ENCODE results near the gene TMPRSS11E. TPM values are rescaled to one million over a fixed set of nuclear protein-coding genes. Genes with fewer than 3 reads are reported as not detected.

TMPRSS11E gene
- total RNA-seq, 1 experiment from 2014 or later = 3.6 TPM

DNA sequence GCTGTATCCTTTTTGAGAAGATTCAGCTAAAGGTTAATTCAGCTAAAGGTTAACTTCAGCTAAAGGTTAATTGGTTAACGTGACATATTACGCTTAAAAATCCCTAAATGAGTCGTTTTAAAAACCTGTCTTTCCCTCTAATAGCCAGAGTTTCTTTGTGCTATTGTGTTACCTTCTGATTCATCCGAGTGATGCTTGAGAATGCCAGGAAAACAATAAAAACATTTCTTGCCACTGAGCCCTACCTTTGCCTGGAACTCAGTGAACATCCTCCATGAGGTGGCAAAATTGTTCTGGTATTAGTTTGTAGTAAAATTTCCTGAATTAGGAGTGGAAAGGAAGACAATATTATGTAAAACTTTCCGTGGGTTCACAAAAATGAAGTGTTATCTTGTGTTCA is 13.7 kb upstream of the TMPRSS11E start:
- H3K4me3 ChIP-seq (ENCODE audit: insufficient read depth, low read depth, low read length) = no peak overlapping the region
- H3K36me3 ChIP-seq (replicated peaks; ENCODE audit: control insufficient read depth, insufficient read depth, low read length) = no peaks in the 10 kb centered on the region
- H3K27me3 ChIP-seq (ENCODE audit: control insufficient read depth, insufficient read depth, low read length) = no peaks in the 10 kb centered on the region
- DNase-seq = no peak

DNA sequence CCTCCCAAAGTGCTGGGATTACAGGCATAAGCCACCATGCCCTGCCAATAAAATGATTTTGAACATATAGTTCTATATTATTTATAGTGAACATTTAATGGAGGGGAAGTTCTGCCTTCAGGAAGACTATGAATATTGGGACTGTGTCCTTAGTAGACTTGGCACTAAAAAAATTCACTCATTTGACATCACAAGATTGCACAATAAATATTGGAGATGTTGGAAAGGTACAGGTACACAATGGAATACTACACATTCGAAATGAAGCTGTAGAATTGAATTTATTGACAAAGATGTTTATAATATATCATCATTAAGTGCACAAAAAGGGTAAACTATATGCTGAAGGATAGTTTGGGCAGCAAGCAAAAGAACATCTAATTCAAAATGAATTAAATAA is 13.0 kb upstream of the TMPRSS11E start:
- no peak overlapping the region for H3K4me3 ChIP-seq (ENCODE audit: insufficient read depth, low read depth, low read length)
- no peak for DNase-seq
- H3K36me3 ChIP-seq (replicated peaks; ENCODE audit: control insufficient read depth, insufficient read depth, low read length) = no peaks in the 10 kb centered on the region
- H3K27me3 ChIP-seq (ENCODE audit: control insufficient read depth, insufficient read depth, low read length) = no peaks in the 10 kb centered on the region

DNA sequence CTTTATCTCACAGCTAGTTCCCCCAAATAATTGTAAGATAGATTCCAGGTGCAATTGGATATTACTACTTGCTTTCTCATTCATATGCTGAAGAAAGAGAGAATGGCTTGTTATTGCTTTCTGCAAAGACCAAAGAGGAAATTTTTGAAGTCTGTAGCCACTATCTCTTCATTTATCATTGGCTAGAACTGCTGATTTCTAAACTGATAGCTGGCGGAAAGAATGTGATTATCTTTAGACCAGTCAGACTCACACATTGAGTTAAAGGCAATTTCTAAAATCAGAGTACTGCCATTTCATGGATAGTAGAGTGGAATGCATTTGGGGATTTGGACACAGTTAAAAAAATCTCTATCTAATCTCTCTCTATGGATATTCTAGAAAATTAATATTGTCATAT is 12.4 kb upstream of the TMPRSS11E start:
- DNase-seq = no peak
- H3K36me3 ChIP-seq (replicated peaks; ENCODE audit: control insufficient read depth, insufficient read depth, low read length) = no peaks in the 10 kb centered on the region
- H3K27me3 ChIP-seq (ENCODE audit: control insufficient read depth, insufficient read depth, low read length) = no peaks in the 10 kb centered on the region
- no peak overlapping the region for H3K4me3 ChIP-seq (ENCODE audit: insufficient read depth, low read depth, low read length)

DNA sequence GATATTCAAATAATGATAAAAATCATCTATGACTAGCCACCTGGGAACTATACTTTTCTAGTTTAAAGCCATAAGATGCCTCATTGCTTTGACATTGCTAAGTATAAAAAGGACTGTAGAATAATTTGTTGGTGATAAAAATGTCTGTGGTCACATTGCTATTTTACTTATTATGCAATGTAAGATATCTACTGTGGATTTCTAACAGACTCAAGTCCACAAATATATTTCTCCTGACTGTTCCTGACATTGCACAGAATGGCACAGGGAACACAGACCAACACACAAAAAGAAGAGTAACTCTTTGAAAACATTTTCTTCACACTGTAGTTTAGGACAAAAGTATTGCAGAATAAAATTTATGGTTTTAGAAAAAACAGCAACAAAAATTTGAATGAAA is 2.2 kb upstream of the TMPRSS11E start:
- H3K4me3 ChIP-seq (ENCODE audit: insufficient read depth, low read depth, low read length) = no peak overlapping the region
- no peaks in the 10 kb centered on the region for H3K36me3 ChIP-seq (replicated peaks; ENCODE audit: control insufficient read depth, insufficient read depth, low read length)
- H3K27me3 ChIP-seq (ENCODE audit: control insufficient read depth, insufficient read depth, low read length) = no peaks in the 10 kb centered on the region
- no peak for DNase-seq

- Histone ChIP-seq H3K36me3 (replicated peaks; ENCODE audit: control insufficient read depth, insufficient read depth, low read length) (no peaks in the 10 kb centered on the region), H3K27me3 (ENCODE audit: control insufficient read depth, insufficient read depth, low read length) (no peaks in the 10 kb centered on the region; the same call in 1 of the 2 replicates), H3K4me3 (ENCODE audit: insufficient read depth, low read depth, low read length) (no peak overlapping the region)
- peak; percentile 15 for DNase-seq
These were observed 4.3 kb downstream of the TMPRSS11E start for GRCh38 chr4:68451246-68452211.

GRCh38 chr4:68460085-68460484 is 12.8 kb downstream of the TMPRSS11E start:
- DNase-seq = no peak
- Histone ChIP-seq H3K27me3 (ENCODE audit: control insufficient read depth, insufficient read depth, low read length) (no peaks in the 10 kb centered on the region), H3K36me3 (replicated peaks; ENCODE audit: control insufficient read depth, insufficient read depth, low read length) (no peaks in the 10 kb centered on the region), H3K4me3 (ENCODE audit: insufficient read depth, low read depth, low read length) (no peak overlapping the region)

- DNase-seq = no peak
- Histone ChIP-seq H3K36me3 (replicated peaks; ENCODE audit: control insufficient read depth, insufficient read depth, low read length) (no peaks in the 10 kb centered on the region), H3K27me3 (ENCODE audit: control insufficient read depth, insufficient read depth, low read length) (no peaks in the 10 kb centered on the region), H3K4me3 (ENCODE audit: insufficient read depth, low read depth, low read length) (no peak overlapping the region)
These were observed 14.5 kb downstream of the TMPRSS11E start for GRCh38 chr4:68461790-68462189.

GRCh38 chr4:68462691-68463090 is 15.4 kb downstream of the TMPRSS11E start:
- no peak for DNase-seq
- no peaks in the 10 kb centered on the region for H3K27me3 ChIP-seq (ENCODE audit: control insufficient read depth, insufficient read depth, low read length)

GRCh38 chr4:68463796-68464195 is 16.5 kb downstream of the TMPRSS11E start:
- Histone ChIP-seq H3K27me3 (ENCODE audit: control insufficient read depth, insufficient read depth, low read length) (no peaks in the 10 kb centered on the region), H3K36me3 (replicated peaks; ENCODE audit: control insufficient read depth, insufficient read depth, low read length) (no peaks in the 10 kb centered on the region), H3K4me3 (ENCODE audit: insufficient read depth, low read depth, low read length) (no peak overlapping the region)
- no peak for DNase-seq

More at GRCh38 chr4:68462691-68463090, 15.4 kb downstream of the TMPRSS11E start:
- no peaks in the 10 kb centered on the region for H3K36me3 ChIP-seq (replicated peaks; ENCODE audit: control insufficient read depth, insufficient read depth, low read length)
- no peak overlapping the region for H3K4me3 ChIP-seq (ENCODE audit: insufficient read depth, low read depth, low read length)

DNA sequence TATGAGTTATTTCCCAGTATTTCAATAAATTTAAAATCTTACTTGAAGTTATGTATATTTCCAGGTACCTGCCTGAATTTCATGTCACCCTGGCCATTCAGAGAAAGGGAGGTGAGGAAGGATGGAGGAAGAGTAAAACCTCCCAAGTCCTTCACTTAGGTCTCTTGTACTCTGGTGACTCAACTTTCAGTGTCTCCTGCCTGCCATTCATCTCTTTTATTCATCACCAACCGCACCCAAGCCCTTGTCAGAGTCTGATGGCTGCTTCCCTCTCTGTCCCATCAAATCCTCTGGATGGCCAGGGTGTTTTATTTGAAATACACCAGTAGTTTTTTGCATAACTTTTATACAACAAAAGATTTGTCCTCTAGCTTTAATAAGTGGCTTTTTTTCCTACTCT is 17.8 kb downstream of the TMPRSS11E start:
- DNase-seq = no peak
- Histone ChIP-seq H3K4me3 (ENCODE audit: insufficient read depth, low read depth, low read length) (no peak overlapping the region), H3K36me3 (replicated peaks; ENCODE audit: control insufficient read depth, insufficient read depth, low read length) (no peaks in the 10 kb centered on the region), H3K27me3 (ENCODE audit: control insufficient read depth, insufficient read depth, low read length) (no peaks in the 10 kb centered on the region)

DNA sequence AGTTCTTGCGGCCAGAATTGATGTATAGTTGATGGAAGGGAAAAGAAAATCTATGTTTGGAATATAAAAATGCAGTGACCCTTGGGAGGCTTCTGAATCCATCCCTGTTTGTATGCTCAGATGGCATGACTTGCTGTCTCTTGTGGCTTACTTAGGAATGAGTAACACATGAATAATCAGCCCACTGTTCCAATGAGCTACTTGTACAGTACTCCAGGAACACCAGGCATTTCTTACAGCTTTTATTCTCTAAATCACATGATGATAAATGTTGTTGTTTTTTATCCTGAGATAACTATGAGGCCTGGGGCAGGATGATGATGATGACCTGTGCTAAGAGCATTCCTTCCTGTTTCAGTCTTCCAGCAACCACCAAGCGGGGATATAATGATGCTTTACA is 18.9 kb downstream of the TMPRSS11E start:
- no peak for DNase-seq
- H3K36me3 ChIP-seq (replicated peaks; ENCODE audit: control insufficient read depth, insufficient read depth, low read length) = no peaks in the 10 kb centered on the region
- H3K27me3 ChIP-seq (ENCODE audit: control insufficient read depth, insufficient read depth, low read length) = no peaks in the 10 kb centered on the region
- no peak overlapping the region for H3K4me3 ChIP-seq (ENCODE audit: insufficient read depth, low read depth, low read length)

GRCh38 chr4:68466751-68467150 is 19.5 kb downstream of the TMPRSS11E start:
- no peak for DNase-seq
- H3K27me3 ChIP-seq (ENCODE audit: control insufficient read depth, insufficient read depth, low read length) = no peaks in the 10 kb centered on the region
- no peak overlapping the region for H3K4me3 ChIP-seq (ENCODE audit: insufficient read depth, low read depth, low read length)
- no peaks in the 10 kb centered on the region for H3K36me3 ChIP-seq (replicated peaks; ENCODE audit: control insufficient read depth, insufficient read depth, low read length)

GRCh38 chr4:68469482-68469881 is 22.2 kb downstream of the TMPRSS11E start:
- Histone ChIP-seq H3K36me3 (replicated peaks; ENCODE audit: control insufficient read depth, insufficient read depth, low read length) (no peaks in the 10 kb centered on the region), H3K27me3 (ENCODE audit: control insufficient read depth, insufficient read depth, low read length) (no peaks in the 10 kb centered on the region), H3K4me3 (ENCODE audit: insufficient read depth, low read depth, low read length) (no peak overlapping the region)
- DNase-seq = no peak

DNA sequence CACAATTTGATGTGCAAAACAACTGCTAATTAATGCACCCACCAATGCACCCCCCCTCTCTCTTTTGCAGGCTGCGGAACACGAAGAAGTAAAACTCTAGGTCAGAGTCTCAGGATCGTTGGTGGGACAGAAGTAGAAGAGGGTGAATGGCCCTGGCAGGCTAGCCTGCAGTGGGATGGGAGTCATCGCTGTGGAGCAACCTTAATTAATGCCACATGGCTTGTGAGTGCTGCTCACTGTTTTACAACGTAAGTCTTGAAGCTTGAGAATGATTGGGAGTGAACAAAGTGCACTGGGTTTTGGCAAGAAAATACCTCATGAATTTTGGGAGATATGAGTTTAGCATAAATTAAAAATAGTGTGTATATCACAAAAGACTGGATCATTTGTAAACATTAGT is 28.9 kb downstream of the TMPRSS11E start:
- no peak for DNase-seq
- Histone ChIP-seq H3K4me3 (ENCODE audit: insufficient read depth, low read depth, low read length) (no peak overlapping the region), H3K27me3 (ENCODE audit: control insufficient read depth, insufficient read depth, low read length) (no peaks in the 10 kb centered on the region), H3K36me3 (replicated peaks; ENCODE audit: control insufficient read depth, insufficient read depth, low read length) (no peaks in the 10 kb centered on the region)

- H3K36me3 ChIP-seq (replicated peaks; ENCODE audit: control insufficient read depth, insufficient read depth, low read length) = no peaks in the 10 kb centered on the region
- H3K4me3 ChIP-seq (ENCODE audit: insufficient read depth, low read depth, low read length) = no peak overlapping the region
- DNase-seq = no peak
These were observed 42.1 kb downstream of the TMPRSS11E start for GRCh38 chr4:68489338-68489737.

More at GRCh38 chr4:68489338-68489737, 42.1 kb downstream of the TMPRSS11E start:
- no peaks in the 10 kb centered on the region for H3K27me3 ChIP-seq (ENCODE audit: control insufficient read depth, insufficient read depth, low read length)

Data from H7 (cell line).